Adipose tissue (tissue), 3 donors: ENCODE measurements around the gene REG4. TPM values are rescaled to one million over a fixed set of nuclear protein-coding genes. Genes with fewer than 3 reads are reported as not detected.
"Not testable (repeated sequence)": the region's sequence is repeated elsewhere in the genome, so short reads cannot be mapped to it uniquely, and the experiment has no call there.

Experiments
- H3K27ac ChIP-seq: one replicate; pipeline ENCODE4 v1.5.1; 2013; ENCODE audit warnings: low read depth, low read length
- WGBS, 3 donors: extraction: QIAGEN DNeasy Blood & Tissue Kit; methylation state at CpG; one replicate each; pipeline ENCODE4 v1.1.7; 2013; 5-methylcytosine and 5-hydroxymethylcytosine counted together
- polyA plus RNA-seq, 3 donors: library from polyadenylated mRNA; stranded (reverse); fragments of 200-250 nt; gene quantifications; one replicate each; pipeline ENCODE4 v1.2.3, GENCODE V29; 2013
- donor health status: healthy with polysubstance abuse.
- donor health status: Bipolar disorder and iron deficiency.
- donor health status: healthy.

The REG4 gene
- 10 to 100 TPM in 1 of 3 donors, under 1 TPM in 1, not detected in 1; 0.12 to 16.7 TPM for polyA plus RNA-seq

GRCh38 chr1:119811387-119811786 is at the start of gene REG4:
Gene REG4, minus strand, starts transcription at chr1:119811460. Its CDS starts 2,691 bp downstream, at chr1:119808769.
- no peak within 1 kb of the TSS for H3K27ac ChIP-seq
- WGBS, 3 donors, result 77 to 85% (median 83%) methylated on average over 7 of the region's 7 CpGs

DNA sequence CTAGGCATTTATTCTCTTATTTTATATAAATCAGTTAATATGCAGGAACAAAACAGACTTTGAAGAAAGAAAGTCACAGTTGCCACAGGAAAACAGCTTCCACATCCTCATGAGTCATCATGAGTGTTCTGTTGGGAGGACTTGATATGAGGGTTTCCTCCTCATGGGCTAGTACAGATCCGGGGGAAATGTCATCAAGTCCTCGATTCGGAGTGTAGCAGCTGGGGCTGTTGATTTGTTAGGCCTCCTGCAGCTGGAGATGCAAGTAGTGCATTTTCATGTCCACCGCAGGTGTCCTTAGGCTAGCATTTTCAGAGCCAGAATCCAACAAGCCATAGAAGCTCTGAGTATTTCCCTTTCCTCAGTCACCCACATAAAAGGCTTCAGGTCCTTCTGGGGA is 48.4 kb upstream of the REG4 start:
- H3K27ac ChIP-seq, result no peak overlapping the region
- 27 to 65% (median 32%) methylated on average over 4 of the region's 4 CpGs for WGBS, 3 donors

GRCh38 chr1:119858556-119859214 is 47.4 kb upstream of the REG4 start:
- WGBS, 3 donors, result 45 to 85% (median 57%) methylated on average over 4 of the region's 4 CpGs
- not testable (repeated sequence) for H3K27ac ChIP-seq

GRCh38 chr1:119858126-119858525 is 46.9 kb upstream of the REG4 start:
- H3K27ac ChIP-seq, result no peak overlapping the region

DNA sequence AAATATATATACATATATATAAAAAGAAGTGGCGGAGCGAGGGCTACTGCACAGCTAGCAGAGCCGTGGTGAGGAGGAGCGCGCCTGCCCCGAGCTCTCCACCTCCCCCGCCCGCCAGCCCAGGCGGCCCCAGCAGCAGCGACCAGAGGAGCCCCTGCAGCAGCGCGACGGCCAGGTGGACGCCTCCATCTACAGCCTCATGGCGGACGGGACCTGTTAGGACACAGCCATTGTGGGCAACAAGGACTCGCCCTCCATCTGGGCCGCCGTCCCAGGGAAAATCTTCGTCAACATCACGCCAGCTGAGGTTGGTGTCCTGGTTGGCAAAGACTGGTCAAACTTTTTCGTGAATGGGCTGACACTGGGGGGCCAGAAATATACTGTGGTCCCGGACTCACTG is 41.9 kb upstream of the REG4 start:
- 92 to 93% (median 92%) methylated on average over 23 of the region's 23 CpGs for WGBS, 3 donors
- no peak overlapping the region for H3K27ac ChIP-seq

More at GRCh38 chr1:119858126-119858525, 46.9 kb upstream of the REG4 start:
- WGBS, 3 donors, result 86 to 91% (median 86%) methylated on average over 2 of the region's 2 CpGs

GRCh38 chr1:119844206-119844605 is 32.9 kb upstream of the REG4 start:
- WGBS, 3 donors, result 60 to 76% (median 75%) methylated on average over 6 of the region's 6 CpGs
- not testable (repeated sequence) for H3K27ac ChIP-seq

DNA sequence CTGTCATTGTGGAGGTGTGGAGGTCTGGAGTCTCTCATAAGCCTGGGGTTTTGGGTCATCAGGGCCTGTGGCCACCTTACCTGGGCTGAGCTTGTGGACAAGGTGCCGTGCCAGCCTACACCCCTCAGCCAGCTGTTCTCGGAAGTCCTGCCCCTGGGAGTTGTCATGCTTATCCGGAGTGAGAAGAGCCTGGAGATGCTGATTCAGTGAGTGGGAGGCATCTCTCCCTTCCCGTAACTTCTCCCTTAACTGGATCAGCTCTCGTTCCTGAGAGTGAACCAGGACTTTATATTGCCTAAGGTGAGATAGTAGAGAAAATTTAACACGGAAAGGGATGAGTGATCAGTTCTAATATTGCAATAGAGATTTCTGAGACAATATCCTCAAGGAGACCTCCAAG is 30.0 kb upstream of the REG4 start:
- H3K27ac ChIP-seq, result no peak overlapping the region
- WGBS, 3 donors, result 68 to 87% (median 72%) methylated on average over 6 of the region's 6 CpGs

- WGBS, 3 donors, result 42 to 62% (median 55%) methylated on average over 1 of the region's 1 CpG
- H3K27ac ChIP-seq, result no peak overlapping the region
Observed at GRCh38 chr1:119840745-119841144, 29.5 kb upstream of the REG4 start.

DNA sequence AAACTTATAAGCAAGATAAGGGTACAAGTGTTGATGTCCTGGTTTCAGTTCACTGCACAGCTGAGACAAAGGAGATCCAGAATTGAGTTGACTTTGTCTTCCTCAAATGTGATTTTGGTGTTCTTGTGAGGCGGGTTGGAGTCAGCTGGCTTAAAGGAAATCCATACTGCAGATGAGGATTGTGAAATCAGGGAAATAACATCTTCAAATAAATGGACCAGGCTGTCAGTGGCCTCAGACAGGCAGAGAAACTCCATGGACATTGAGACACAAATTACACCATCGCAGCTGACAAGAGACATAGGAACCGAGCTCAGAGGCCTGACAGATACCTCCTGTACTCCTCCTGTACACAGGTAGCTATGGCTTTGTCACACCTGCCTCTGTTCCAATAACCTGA is 27.0 kb upstream of the REG4 start:
- no peak overlapping the region for H3K27ac ChIP-seq
- 51 to 77% (median 51%) methylated on average over 3 of the region's 3 CpGs for WGBS, 3 donors

DNA sequence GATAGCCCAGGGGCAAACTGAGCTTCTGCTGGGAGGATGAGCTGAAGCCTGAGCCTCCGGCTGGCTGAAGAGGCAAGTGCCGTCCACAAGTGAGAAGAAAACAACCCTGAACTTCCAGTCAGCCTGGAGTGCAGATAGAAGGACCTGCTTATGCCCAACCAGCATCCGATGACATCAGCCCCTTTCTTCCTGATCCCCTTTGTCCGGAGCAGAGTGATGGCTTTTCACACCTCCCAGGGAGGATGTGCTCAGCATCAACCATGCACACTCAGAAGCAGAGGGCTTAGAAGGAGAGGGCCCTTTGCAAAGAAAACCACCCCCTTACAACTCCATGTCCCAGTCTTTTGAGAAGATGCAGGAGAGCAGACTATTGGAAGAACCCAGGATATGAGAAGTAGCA is 23.7 kb upstream of the REG4 start:
- no peak overlapping the region for H3K27ac ChIP-seq
- WGBS, 3 donors, result 70 to 90% (median 82%) methylated on average over 4 of the region's 4 CpGs

DNA sequence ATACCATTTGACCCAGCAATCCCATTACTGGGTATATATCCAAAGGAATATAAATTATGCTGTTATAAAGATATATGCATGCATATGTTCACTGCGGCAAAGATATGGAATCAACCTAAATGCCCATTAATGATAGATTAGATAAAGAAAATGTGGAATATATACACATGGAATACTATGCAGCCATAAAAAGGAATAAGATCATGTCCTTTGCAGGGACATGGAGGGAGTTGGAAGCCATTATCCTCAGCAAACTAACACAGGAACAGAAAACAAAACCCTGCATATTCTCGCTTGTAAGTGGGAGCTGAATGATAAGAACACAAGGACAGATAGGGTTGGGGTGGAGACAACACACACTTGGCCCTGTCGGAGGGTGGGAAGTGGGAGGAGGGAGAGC is 19.8 kb upstream of the REG4 start:
- WGBS, 3 donors, result 85 to 93% (median 88%) methylated on average over 3 of the region's 3 CpGs
- no peak overlapping the region for H3K27ac ChIP-seq

DNA sequence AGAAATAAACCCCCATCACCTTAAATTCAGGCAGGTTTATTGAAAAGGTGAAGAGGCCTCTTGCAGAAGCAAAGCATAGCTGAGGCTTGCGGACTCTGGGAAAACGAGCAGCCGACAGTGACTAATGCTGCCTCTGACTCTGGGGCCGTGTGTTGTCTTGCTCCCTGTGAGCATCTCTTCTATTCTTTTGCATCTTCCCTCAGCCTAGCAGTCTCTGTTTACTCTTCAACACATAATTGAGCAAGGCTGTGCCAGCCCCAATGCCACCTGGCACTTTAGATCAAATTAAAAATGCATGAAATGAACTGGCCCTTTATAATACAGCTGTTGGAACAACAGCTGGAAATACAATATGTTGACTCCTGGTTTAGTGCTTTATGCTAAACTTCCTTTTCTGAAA is 18.4 kb upstream of the REG4 start:
- H3K27ac ChIP-seq, result no peak overlapping the region
- WGBS, 3 donors, result 76 to 81% (median 77%) methylated on average over 4 of the region's 4 CpGs

DNA sequence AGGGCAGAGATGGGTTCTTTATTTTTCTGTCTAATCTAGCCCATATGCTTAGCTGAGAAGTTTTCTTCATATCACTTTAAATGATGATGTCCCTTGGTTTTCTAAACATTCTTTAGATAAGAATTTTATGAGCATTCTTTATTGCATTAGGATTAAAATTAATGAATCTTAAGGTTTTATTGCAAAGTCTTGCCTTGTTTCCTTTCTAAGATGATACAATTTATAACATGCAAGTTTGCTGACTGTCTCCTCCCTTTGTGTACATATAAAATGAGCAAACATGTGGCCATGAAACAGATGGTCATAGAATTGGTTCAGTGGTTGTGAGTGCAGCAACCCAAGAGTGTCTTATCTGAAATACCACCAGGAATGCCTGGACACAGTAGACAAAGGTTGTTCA is 17.7 kb upstream of the REG4 start:
- not testable (repeated sequence) for H3K27ac ChIP-seq

GRCh38 chr1:119828266-119828665 is 17.0 kb upstream of the REG4 start:
- no peak overlapping the region for H3K27ac ChIP-seq
- WGBS, 3 donors, result 85 to 87% (median 86%) methylated on average over 3 of the region's 3 CpGs

DNA sequence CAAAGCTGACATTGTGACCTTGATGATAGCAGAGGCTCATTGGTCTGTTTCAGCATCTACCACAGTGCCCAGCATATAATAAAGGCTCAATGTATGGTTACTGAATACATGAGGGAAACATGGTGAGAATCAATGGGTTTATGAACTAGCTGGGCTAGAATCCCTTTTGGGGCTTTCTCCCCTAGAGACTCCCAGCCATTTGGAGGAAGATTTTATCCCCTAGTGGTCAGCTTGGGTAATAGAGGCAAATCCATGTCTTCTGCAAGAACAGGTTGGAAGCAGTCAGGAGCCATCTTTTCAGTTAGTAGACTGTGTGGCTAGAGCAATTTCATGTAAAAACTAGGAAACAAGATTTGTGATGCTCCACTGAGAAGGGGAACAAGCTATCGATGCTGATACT is 15.8 kb upstream of the REG4 start:
- 81 to 85% (median 85%) methylated on average over 1 of the region's 1 CpG for WGBS, 3 donors
- H3K27ac ChIP-seq, result no peak overlapping the region

DNA sequence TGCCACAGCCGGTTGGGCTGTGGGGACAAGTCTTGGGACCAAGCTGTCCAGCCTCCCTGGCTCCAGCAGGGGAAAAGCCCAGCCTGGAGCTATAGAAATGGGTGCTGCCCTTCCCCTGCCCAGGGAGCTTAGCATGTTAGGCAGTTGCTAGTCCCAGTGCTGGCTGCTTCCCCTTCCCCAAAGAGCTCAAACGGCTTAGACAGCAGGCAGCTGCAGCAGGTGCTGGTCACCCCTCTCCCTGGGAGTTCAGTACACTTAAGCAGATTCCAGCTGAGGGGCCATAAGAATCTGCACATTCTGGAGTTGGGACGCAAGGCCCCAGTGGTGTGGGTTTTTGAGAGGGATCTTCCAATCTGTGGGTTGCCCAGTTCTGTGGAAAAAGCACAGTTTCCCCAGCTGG is 11.1 kb upstream of the REG4 start:
- 63 to 83% (median 65%) methylated on average over 3 of the region's 3 CpGs for WGBS, 3 donors

DNA sequence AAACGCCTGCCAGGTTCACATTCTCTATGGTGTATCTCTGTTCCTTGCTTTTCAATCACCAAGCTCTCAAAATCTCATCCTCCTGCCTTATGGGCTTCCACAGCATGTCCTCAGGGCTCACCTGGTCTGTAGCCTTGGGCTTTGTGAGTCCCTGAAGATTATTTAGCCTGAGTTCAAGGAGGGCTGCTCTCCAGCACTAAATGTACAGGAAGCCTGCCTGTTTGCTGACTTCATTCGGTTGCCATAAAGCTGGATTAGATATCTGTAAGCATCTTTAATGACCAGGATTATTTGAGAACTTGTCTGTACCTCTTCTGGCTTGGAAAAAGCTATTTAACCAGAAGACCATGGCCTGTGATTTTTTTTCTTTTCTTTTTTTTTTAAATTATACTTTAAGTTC is 6.9 kb upstream of the REG4 start:
- H3K27ac ChIP-seq, result no peak overlapping the region
- WGBS, 3 donors, result 90 to 93% (median 91%) methylated on average over 2 of the region's 2 CpGs

More for the DNA sequence above, 11.1 kb upstream of the REG4 start:
- H3K27ac ChIP-seq, result no peak overlapping the region

- WGBS, 3 donors, result 53 to 76% (median 60%) methylated on average over 2 of the region's 2 CpGs
- no peak overlapping the region for H3K27ac ChIP-seq
Observed at GRCh38 chr1:119816407-119816806, 5.1 kb upstream of the REG4 start.

- no peak overlapping the region for H3K27ac ChIP-seq
- 78 to 80% (median 79%) methylated on average over 7 of the region's 7 CpGs for WGBS, 3 donors
Observed at GRCh38 chr1:119815928-119816327, 4.7 kb upstream of the REG4 start.

DNA sequence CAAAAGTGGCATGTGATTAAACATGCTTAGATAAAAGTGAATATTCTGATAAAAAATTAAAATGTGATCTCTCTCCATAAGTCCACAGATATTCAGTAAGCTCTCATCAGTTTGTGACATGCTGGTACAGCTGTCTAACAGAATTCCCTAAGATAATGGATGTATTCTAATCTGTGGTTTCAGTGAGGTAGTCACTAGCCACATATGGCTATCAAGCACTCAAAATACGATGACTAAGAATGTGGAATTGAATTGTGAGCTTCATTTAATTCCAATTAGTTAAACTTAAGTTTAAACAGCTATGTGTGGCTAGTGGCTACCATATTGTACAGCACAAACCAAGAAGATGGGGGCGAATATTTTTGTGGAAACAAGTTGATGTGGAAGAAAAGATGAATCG is 4.1 kb upstream of the REG4 start:
- 79 to 87% (median 86%) methylated on average over 3 of the region's 3 CpGs for WGBS, 3 donors
- no peak overlapping the region for H3K27ac ChIP-seq

DNA sequence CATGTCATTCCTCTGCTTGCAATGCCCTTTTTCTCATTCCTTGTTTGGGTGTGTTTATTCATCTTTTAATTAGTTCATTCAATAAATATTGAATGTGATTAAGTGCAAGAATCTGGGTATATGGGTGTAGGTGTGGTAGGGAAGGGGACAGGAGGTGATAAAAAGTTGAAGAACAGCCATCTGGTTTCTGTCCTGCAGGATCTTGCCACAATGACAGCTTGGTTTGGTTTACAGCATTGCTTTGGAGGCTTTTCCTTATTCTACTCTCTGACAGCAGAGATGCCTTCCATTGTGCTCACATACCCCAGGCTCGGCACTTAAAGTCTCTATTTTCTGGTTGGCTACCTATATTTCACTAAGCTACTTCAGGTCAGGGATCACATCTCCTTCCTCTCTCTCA is 3.0 kb upstream of the REG4 start:
- 66 to 86% (median 72%) methylated on average over 1 of the region's 1 CpG for WGBS, 3 donors
- H3K27ac ChIP-seq, result no peak overlapping the region
